B cell (primary cell): ENCODE measurements around the gene MRPS27. TPM values are rescaled to one million over a fixed set of nuclear protein-coding genes. Genes with fewer than 3 reads are reported as not detected.

Experiments
- ATAC-seq: fragments of 200-7000 bp; cut with Tn5 transposase; one replicate; pipeline ENCODE4 v1.10.0; 2021; ENCODE audit warnings: low read depth, mild to moderate bottlenecking, moderate number of reproducible peaks, moderate library complexity
- CTCF ChIA-PET: fragments of 350-600 bp; sonication (Branson Sonifier 250); formaldehyde crosslinking; loops from one replicate; lab custom pipeline; 2021; ENCODE audit warnings: antibody characterized with exemption, inconsistent platforms; lab: Charles Lee
- POLR2A ChIA-PET: fragments of 350-600 bp; sonication (Branson Sonifier 250); formaldehyde crosslinking; loops from one replicate; lab custom pipeline; 2021; ENCODE audit warnings: antibody characterized with exemption; lab: Charles Lee
- DNase-seq: peaks from one replicate; pipeline ENCODE4 v3.0.0; 2013
- H2AFZ ChIP-seq: 2 replicates; pipeline ENCODE4 v1.6.1; 2012; ENCODE audit warnings: mild to moderate bottlenecking, low read depth, low read length; ENCODE audit not compliant: insufficient read depth, poor library complexity, severe bottlenecking
- H3K27ac ChIP-seq, 2 donors: 1 replicate in 1 of 2; 2 replicates in 1 of 2; pipeline ENCODE4 v1.5.1; 2012 to 2013; ENCODE audit warnings: low read length in 2 of 2, mild to moderate bottlenecking in 2 of 2, moderate library complexity in 1 of 2
- H3K27me3 ChIP-seq, 4 experiments: fragments of 200-600 bp in 1 of 4; sonication (generic) in 1 of 4; replicated peaks in 1 of 4; 1 replicate in 2 of 4; 2 replicates in 2 of 4; pipeline versions ENCODE4 v1.6.1 to v1.7.0; 2013 to 2016; ENCODE audit warnings: low read length in 3 of 4, mild to moderate bottlenecking in 2 of 4, mixed read lengths in 1 of 4, moderate library complexity in 1 of 4; ENCODE audit not compliant: insufficient read depth in 4 of 4, control insufficient read depth in 3 of 4; ENCODE audit errors: control extremely low read depth in 1 of 4
- H3K36me3 ChIP-seq, 2 experiments: replicated peaks in 1 of 2; 1 replicate in 1 of 2; 2 replicates in 1 of 2; pipeline versions ENCODE4 v1.6.1 to v1.7.1; 2013; ENCODE audit warnings: low read length in 1 of 2; ENCODE audit not compliant: insufficient read depth in 2 of 2, control insufficient read depth in 1 of 2; ENCODE audit errors: control extremely low read depth in 1 of 2, extremely low read depth in 1 of 2
- H3K4me1 ChIP-seq, 2 donors: fragments of 200-600 bp in 1 of 2; sonication (generic) in 1 of 2; 1 replicate in 1 of 2; 2 replicates in 1 of 2; pipeline versions ENCODE4 v1.5.1 to v1.6.1; 2013 to 2017; ENCODE audit warnings: low read length in 2 of 2; ENCODE audit not compliant: control insufficient read depth in 2 of 2, insufficient read depth in 2 of 2
- H3K4me2 ChIP-seq: replicated peaks from 2 replicates; pipeline ENCODE3; 2012; ENCODE audit warnings: mild to moderate bottlenecking, low read depth, low read length; ENCODE audit not compliant: poor library complexity, severe bottlenecking
- H3K4me3 ChIP-seq, 5 experiments: fragments of 200-600 bp in 1 of 5; sonication (generic) in 1 of 5; 1 replicate in 3 of 5; 2 replicates in 2 of 5; pipeline versions ENCODE4 v1.5.1 to v1.7.0; 2011 to 2016; ENCODE audit warnings: low read length in 4 of 5, mild to moderate bottlenecking in 4 of 5, low read depth in 2 of 5, control low read depth in 1 of 5, moderate library complexity in 1 of 5; ENCODE audit not compliant: insufficient read depth in 1 of 5; ENCODE audit errors: control extremely low read depth in 1 of 5, extremely low read depth in 1 of 5
- H3K79me2 ChIP-seq: fragments of 200-600 bp; sonication (generic); one replicate; pipeline ENCODE4 v1.6.0; 2016; ENCODE audit warnings: low read length; ENCODE audit not compliant: control insufficient read depth, insufficient read depth
- H3K9ac ChIP-seq: fragments of 200-600 bp; sonication (generic); 2 replicates; pipeline ENCODE4 v1.6.1; 2017; ENCODE audit warnings: mild to moderate bottlenecking, low read length, moderate library complexity
- H3K9me3 ChIP-seq, 3 donors: one replicate each; pipeline versions ENCODE4 v1.6.1 to v1.7.1; 2013; ENCODE audit warnings: low read length in 2 of 3; ENCODE audit not compliant: control insufficient read depth in 2 of 3, insufficient read depth in 1 of 3; ENCODE audit errors: control extremely low read depth in 1 of 3
- H4K20me1 ChIP-seq: 2 replicates; pipeline ENCODE4 v1.6.0; 2012; ENCODE audit warnings: mild to moderate bottlenecking, low read length; ENCODE audit not compliant: insufficient read depth, control insufficient read depth, poor library complexity, severe bottlenecking
- H3K27ac Mint-ChIP-seq: one replicate; pipeline ENCODE4 v1.8.0; 2021; ENCODE audit warnings: mixed read lengths
- H3K27me3 Mint-ChIP-seq: one replicate; pipeline ENCODE4 v1.8.0; 2021; ENCODE audit warnings: mixed read lengths
- H3K4me1 Mint-ChIP-seq: one replicate; pipeline ENCODE4 v1.8.0; 2021; ENCODE audit warnings: mixed read lengths
- H3K4me3 Mint-ChIP-seq: one replicate; pipeline ENCODE4 v1.8.0; 2021; ENCODE audit warnings: mixed read lengths
- H3K9me3 Mint-ChIP-seq: one replicate; pipeline ENCODE4 v1.8.0; 2022; ENCODE audit warnings: mixed read lengths; ENCODE audit not compliant: insufficient read depth
- CTCF ChIP-seq: fragments of 200-600 bp; IDR thresholded peaks from one replicate; pipeline ENCODE4 v1.8.0; 2022; ENCODE audit warnings: antibody characterized with exemption, mild to moderate bottlenecking
- EZH2 ChIP-seq: IDR thresholded peaks from 2 replicates; pipeline ENCODE4 v1.6.1; 2012; ENCODE audit warnings: borderline replicate concordance, low read depth, mild to moderate bottlenecking, moderate library complexity, low read length; ENCODE audit not compliant: insufficient read depth, poor library complexity, severe bottlenecking
- WGBS: methylation state at CpG from one replicate; pipeline ENCODE4 v1.1.5; 2013; ENCODE audit warnings: missing lambda C conversion rate; ENCODE audit not compliant: insufficient coverage; 5-methylcytosine and 5-hydroxymethylcytosine counted together
- intact Hi-C: fragments of 100-400 bp; cut with micrococcal nuclease; formaldehyde crosslinking; loops from one replicate; pipeline ENCODE4 v1.10.0; 2022
- polyA plus RNA-seq: library from polyadenylated mRNA; depleted of rRNA; stranded (reverse); fragments of >200 nt; gene quantifications from 2 replicates; pipeline ENCODE4 v1.2.3, GENCODE V29; 2012
- total RNA-seq, 2 donors: library from RNA; stranded (reverse); fragments of 120-200 nt in 1 of 2; gene quantifications; 1 replicate in 1 of 2; 2 replicates in 1 of 2; pipeline versions ENCODE4 v1.2.3 to v1.2.4, GENCODE V29; 2013 to 2022

The MRPS27 gene
- total and polyA plus RNA-seq, 2 donors (not counting 1 experiment from before 2014, with no cell fraction given) = 33.4 to 58.3 TPM

- POLR2A ChIA-PET = no interaction called here
- CTCF ChIA-PET = interaction anchor here (1.3 to 1.9 kb wide), 2 partner anchors 10 to 168 kb away, joined by 5 to 10 read pairs; no protein-coding TSS in a partner anchor
- Mint-ChIP-seq H3K4me1 (no peaks in the 10 kb centered on the region), H3K27ac (no peak overlapping the region), H3K9me3 (no peaks in the 10 kb centered on the region), H3K4me3 (no peak overlapping the region), H3K27me3 (no peaks in the 10 kb centered on the region)
- no peaks in the 10 kb centered on the region for H3K79me2 ChIP-seq
- no peak overlapping the region for H3K4me3 ChIP-seq
- H3K9me3 ChIP-seq = no peaks in the 10 kb centered on the region
- WGBS = no CpG with 5 or more reads among the region's 1 CpG
- intact Hi-C loops = no loop called here
- no peaks in the 10 kb centered on the region for H3K27me3 ChIP-seq
- no peaks in the 10 kb centered on the region for H4K20me1 ChIP-seq
- H3K36me3 ChIP-seq = peaks cover 0 to 11% of the 10 kb centered on the region in 2 experiments
- H3K4me2 ChIP-seq = no peak overlapping the region
- ATAC-seq (no peak), DNase-seq (no peak)
- H3K27ac ChIP-seq = no peak overlapping the region
- TF ChIP-seq CTCF (no peak), EZH2 (no peak)
- no peak overlapping the region for H2AFZ ChIP-seq
- no peak overlapping the region for H3K9ac ChIP-seq
- H3K4me1 ChIP-seq = no peaks in the 10 kb centered on the region
These were observed 36.3 kb upstream of the MRPS27 start for GRCh38 chr5:72356361-72356760.

- DNase-seq = no peak
- Mint-ChIP-seq H3K27ac (no peak overlapping the region), H3K4me1 (no peaks in the 10 kb centered on the region), H3K27me3 (no peaks in the 10 kb centered on the region), H3K4me3 (no peak overlapping the region), H3K9me3 (no peaks in the 10 kb centered on the region)
- intact Hi-C loops = no loop called here
- no peak for TF ChIP-seq CTCF
- TF ChIP-seq EZH2 = no peak
- no peaks in the 10 kb centered on the region for H3K4me1 ChIP-seq
- no peaks in the 10 kb centered on the region for H4K20me1 ChIP-seq
- no peak overlapping the region for H3K4me3 ChIP-seq
- CTCF ChIA-PET = interaction anchor here (1.9 kb wide), 1 partner anchor 10 kb away, joined by 10 read pairs; no protein-coding TSS in a partner anchor
- H2AFZ ChIP-seq = no peak overlapping the region
- H3K4me2 ChIP-seq = no peak overlapping the region
- H3K9ac ChIP-seq = no peak overlapping the region
- peaks cover 0 to 9% of the 10 kb centered on the region in 2 experiments for H3K36me3 ChIP-seq
- no peaks in the 10 kb centered on the region for H3K27me3 ChIP-seq
- POLR2A ChIA-PET = no interaction called here
- ATAC-seq = no peak
- H3K9me3 ChIP-seq = no peaks in the 10 kb centered on the region
- H3K79me2 ChIP-seq = no peaks in the 10 kb centered on the region
- H3K27ac ChIP-seq = no peak overlapping the region
- no CpG with 5 or more reads among the region's 5 CpGs for WGBS
These were observed 35.8 kb upstream of the MRPS27 start for GRCh38 chr5:72355706-72356299.
